GM19455 (cell line): ENCODE data around the gene VEGFB.

Source experiments
- ATAC-seq: cut with Tn5 transposase; IDR thresholded peaks from one replicate; pipeline ENCODE4 v1.9.1; 2021; ENCODE audit not compliant: unreplicated experiment

The VEGFB gene

GRCh38 chr11:64210301-64211020 is 23.9 kb upstream of the VEGFB start:
- ATAC-seq: no peak

- ATAC-seq: no peak
These were observed 23.1 kb upstream of the VEGFB start for GRCh38 chr11:64211181-64211872.

GRCh38 chr11:64216879-64217278 is 17.5 kb upstream of the VEGFB start:
- no peak for ATAC-seq

GRCh38 chr11:64218628-64219353 is 15.6 kb upstream of the VEGFB start:
- no peak for ATAC-seq

- no peak for ATAC-seq
These were observed 15.1 kb upstream of the VEGFB start for GRCh38 chr11:64219354-64219684.

- ATAC-seq: no peak
These were observed 14.6 kb upstream of the VEGFB start for GRCh38 chr11:64219755-64220154.

- no peak for ATAC-seq
These were observed 14.1 kb upstream of the VEGFB start for GRCh38 chr11:64220271-64220670.

- ATAC-seq: no peak
These were observed 13.6 kb upstream of the VEGFB start for GRCh38 chr11:64220798-64221197.

GRCh38 chr11:64222651-64223000 is 11.8 kb upstream of the VEGFB start:
- ATAC-seq: no peak

- no peak for ATAC-seq
These were observed 11.3 kb upstream of the VEGFB start for GRCh38 chr11:64223001-64223651.

GRCh38 chr11:64224151-64224890 is 10.1 kb upstream of the VEGFB start:
- no peak for ATAC-seq

- no peak for ATAC-seq
These were observed 9.3 kb upstream of the VEGFB start for GRCh38 chr11:64224891-64225607.

- ATAC-seq: no peak
These were observed 8.5 kb upstream of the VEGFB start, which contains the start of the genes NUDT22 and TRPT1 for GRCh38 chr11:64225608-64226506. NUDT22 (plus strand) TSS chr11:64226274; CDS start chr11:64226653, 379 bp downstream. TRPT1 (minus strand) TSS chr11:64226186; CDS start chr11:64225860, 326 bp downstream.

- ATAC-seq: no peak
These were observed 7.8 kb upstream of the VEGFB start for GRCh38 chr11:64226507-64227051.

GRCh38 chr11:64227405-64227956 is 6.9 kb upstream of the VEGFB start:
- no peak for ATAC-seq

- no peak for ATAC-seq
These were observed 5.2 kb upstream of the VEGFB start for GRCh38 chr11:64229090-64229743.

- ATAC-seq: no peak
These were observed 4.6 kb upstream of the VEGFB start for GRCh38 chr11:64229744-64230170.
